DMS 273 (cell line): ENCODE results near the gene TMBIM1.

Experiments
- DNase-seq: peaks from one replicate; lab custom pipeline; 2025; ENCODE audit not compliant: unreplicated experiment; lab: John Stamatoyannopoulos, UW

TMBIM1 gene

DNA sequence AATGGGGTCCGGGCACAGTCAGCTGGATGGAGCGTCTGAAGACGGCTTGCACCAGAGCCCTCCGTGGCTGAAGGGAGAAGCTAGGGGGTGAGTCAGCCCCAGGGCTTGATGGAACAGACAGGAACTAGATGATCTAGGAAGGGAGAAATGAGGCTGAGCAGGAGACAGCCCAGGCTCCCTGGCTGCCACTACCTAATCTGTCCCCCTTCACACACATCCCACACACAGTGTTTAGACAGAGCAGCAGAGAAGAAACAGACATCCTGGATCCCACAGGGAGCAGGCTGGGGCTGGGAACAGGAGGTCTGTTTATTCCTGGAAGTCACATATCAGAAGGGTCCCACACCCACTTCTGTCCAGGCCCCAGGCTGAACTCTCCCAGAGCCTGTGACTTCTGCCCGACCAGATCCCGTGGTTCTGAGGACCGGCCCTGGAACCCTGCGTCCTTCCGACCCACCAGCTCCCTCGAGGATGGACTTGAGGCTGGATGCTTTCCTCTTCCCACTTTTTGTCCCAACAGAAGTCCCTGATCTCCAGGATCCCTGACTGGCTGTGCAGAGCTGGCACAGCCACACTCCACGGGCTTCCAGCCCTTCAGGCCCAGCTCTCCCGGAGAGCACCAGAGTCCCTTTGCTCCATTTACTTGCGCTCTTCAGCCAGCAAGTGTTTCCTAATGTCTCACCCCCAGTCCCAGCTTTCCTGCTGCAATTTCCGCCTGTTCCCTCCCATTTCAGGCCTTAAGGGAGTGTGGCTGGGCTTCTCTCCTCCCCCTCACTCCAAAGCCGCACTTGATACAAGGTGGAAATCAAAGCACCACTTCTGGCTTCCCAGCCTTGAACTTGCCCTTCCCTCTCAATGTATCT, 33.0 kb downstream of the TMBIM1 start:
- no peak for DNase-seq

DNA sequence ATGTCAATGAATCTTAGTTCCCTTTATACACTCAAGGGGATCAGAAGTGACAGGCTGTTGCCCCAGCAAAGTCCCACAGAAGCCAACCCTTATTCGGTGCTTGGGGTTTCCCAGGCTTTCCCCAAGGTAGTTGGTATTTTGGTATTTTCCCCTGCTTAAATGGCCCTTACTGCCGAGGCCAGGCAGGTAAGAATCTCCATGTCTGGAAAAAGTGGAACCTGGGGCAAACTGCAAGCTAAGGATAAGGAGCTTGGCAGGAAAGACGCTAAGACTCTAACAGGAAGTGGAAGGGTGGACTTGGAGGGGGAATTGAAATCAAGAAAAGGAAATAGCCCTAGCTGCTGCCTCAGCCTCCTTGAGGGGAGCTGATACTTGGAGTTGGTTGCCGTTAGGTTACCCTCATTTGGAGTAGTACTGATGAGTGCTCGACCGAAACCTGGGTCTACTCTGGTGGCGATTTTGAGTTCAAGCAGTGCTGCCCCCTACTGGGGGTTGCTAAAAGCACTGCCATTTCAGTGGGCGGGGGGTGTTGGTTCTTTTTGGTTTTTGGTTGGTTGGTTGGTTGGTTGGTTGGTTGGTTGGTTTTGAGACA, 34.8 kb downstream of the TMBIM1 start:
- DNase-seq = peak; percentile 60

- no peak for DNase-seq
Observed at GRCh38 chr2:218256612-218257350, 35.5 kb downstream of the TMBIM1 start.

DNA sequence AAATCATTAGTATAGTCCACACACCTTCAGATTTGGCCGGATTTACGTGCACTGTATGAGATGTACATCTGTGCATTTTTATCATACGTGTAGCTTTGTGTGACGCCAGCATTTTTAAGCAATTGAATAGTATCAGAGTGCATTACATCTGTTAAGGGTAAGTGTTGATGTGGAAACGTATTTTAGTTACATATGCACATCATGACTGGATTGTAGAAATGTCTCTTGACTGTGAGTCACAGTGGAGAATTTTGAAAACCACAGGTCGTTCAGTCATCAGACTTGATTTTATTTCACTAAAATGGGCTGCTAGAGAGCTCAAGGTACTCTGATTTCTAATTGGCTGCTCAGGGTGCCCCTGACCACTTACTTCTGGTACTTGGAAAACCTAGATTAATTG, 36.9 kb downstream of the TMBIM1 start:
- no peak for DNase-seq

- no peak for DNase-seq
Observed at GRCh38 chr2:218253232-218253625, 39.1 kb downstream of the TMBIM1 start.

GRCh38 chr2:218252509-218253231, 39.6 kb downstream of the TMBIM1 start:
- DNase-seq = no peak

DNA sequence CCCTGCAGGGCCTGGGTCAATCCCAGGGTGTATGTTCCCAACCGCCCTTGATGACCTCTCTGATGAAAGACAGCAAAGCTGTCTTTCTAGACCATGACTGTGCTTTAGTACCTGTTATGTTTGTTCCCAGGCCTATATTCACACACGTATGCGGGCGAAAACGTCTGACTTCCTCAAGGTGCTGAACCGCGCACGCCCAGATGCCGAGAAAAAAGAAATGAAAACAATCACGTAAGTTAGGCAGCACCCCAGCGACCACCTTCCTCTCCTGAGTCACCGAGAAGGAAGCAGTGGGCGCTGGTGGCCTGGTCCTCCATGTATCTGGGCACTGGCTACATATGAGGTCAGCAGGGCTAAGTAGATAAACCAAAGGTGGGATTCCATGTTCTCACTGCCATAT, 42.6 kb downstream of the TMBIM1 start:
- no peak for DNase-seq

DNA sequence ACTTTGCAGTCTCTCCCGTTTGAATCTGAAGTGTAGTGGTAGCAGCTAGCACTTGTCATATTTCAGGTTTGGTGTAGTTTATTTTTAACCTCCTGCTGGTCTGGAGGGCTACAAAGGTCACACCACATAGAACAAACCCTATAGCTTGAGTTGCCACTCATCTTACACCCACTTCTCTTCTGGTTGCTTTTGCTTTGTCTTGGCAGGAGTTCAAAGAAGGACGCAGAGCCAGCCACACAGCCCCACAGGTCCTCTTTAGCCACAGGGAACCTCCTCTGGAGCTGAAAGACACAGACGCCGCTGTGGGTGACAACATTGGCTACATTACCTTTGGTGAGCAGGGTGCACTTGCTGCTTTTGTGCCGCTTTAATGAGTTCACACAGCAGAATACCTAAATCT, 47.1 kb downstream of the TMBIM1 start:
- DNase-seq = no peak

DNA sequence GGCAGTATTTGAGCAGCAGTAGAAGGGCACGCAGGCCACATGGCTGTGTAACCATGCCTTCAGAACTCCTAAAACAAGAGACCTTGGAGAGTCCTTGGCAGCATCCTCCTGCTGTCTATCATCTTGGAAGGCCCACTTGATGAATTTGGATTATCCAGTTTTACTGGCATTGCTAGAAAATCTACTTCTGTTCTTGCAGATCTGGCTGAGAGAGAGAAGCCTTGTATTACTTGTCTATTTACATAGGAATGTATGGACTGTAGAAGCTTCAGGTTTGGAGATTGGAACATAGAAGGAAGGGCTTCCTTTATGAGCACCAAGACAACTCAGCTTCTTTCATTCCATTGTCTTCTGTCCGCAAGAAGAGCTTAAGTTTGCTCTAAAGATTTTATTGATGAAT, 47.6 kb downstream of the TMBIM1 start:
- DNase-seq = no peak

DNA sequence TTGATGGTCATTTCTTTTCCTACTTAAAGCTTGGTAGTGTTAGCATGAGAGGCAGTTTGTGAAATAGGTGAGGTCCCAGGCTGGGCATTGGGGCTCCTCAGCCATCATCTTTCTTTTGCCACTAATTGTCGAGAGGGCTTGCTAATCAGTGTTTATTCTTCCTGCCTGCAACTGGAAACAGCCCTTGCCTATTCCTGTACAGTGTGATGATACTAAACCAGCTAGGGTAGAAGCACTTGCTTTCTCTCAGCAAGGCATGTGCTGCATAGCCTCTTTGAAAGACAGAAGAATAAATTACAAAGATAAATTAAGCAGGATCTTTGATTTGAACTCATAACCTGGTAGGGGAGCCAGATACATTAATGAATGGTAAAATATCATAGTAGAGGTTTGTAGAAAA, 48.1 kb downstream of the TMBIM1 start:
- no peak for DNase-seq

DNA sequence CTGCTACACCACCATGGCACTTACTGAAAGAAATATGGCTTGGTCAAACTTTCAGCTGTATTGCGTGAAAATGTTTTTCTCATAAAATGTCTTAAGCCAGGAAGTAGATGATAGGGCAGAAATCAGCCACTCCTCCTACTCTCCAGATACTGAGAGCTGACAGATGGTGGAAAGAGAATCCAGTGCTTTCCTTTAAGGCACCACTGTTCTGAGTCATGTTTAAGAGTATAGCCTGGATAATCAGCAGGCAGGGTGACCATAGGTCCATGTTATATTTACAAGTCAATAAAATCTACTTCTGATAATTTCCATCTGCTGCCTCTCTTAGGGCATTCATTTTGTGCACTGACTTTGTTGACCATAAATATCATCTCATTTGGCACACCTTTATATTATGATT, 53.4 kb downstream of the TMBIM1 start:
- peak; percentile 45 for DNase-seq

GRCh38 chr2:218236829-218237228, 55.5 kb downstream of the TMBIM1 start:
- no peak for DNase-seq

DNA sequence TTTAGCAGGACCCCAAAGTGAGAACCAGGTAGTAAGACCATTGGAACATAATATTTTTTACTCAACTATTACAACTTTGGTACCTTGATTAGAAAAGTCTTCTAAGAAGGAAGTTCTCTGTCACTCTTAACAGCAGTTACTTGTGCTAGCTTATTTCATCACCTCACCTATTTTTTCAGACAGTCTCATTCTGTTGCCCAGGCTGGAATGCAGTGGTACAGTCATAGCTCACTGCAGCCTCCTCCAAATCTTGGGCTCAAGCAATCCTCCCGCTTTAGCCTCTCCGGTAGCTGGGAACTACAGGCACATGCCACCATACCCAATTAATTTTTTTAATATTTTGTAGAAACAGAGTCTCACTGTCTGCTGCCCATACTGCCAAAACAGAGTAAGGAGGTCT, 57.3 kb downstream of the TMBIM1 start:
- DNase-seq = no peak

- no peak for DNase-seq
Observed at GRCh38 chr2:218234521-218234920, 57.8 kb downstream of the TMBIM1 start.

DNA sequence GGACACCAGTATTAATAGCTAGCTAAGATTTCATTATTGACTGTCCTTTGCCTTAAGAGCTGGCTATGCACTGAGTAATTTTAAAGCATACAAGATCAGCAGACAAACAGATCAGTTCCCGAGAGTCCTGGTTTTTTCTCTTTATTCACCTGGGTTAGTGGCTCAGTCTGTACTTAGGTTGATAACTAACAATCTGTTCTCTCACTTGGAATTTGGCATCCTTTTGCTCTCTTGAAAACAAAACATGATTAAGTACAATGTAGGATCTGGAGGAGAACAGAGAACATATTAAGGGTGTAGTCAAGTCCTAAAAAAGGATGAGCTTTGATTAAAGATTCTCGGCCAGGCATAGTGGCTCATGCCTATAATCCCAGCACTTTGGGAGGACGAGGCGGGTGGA, 58.8 kb downstream of the TMBIM1 start:
- no peak for DNase-seq

DNA sequence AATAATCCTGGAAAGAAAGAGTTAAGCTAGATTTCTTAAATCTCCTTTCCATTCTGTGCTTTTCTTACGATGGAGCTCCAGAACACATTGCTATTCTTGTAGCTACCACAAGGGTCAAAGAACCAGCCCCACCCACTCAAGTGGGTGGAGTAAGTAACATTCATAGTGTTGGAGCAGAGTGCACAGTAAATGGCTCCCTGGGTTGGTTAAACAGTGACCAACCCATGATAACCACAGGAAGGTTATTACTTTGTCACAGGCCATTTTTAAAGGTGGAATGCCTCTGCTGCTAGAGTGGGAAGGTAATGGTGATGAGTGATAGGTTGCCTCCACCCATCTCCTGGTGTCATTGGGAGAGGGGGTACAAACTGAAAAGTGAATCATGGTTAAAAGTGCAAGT, 61.4 kb downstream of the TMBIM1 start:
- peak; percentile 40 for DNase-seq

DNA sequence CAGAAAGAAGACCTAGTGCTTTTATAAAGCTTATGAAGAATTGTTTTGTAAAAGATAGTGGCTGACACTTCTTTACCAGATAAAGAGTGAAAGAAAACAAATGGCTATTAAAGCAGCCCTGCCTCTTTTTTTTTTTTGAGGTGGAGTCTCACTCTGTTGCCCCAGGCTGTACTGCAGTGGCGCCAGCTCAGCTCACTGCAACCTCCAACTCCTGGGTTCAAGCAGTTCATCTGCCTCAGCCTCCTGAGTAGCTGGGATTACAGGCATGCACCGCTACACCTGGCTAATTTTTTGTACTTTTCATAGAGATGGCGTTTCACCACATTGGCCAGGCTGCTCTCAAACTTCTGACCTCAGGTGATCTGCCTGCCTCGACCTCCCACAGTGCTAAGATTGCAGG, 62.5 kb downstream of the TMBIM1 start:
- no peak for DNase-seq

- DNase-seq = no peak
Observed at GRCh38 chr2:218229239-218229638, 63.1 kb downstream of the TMBIM1 start.

- DNase-seq = peak; percentile 8
Observed at GRCh38 chr2:218228366-218229090, 63.8 kb downstream of the TMBIM1 start.

DNA sequence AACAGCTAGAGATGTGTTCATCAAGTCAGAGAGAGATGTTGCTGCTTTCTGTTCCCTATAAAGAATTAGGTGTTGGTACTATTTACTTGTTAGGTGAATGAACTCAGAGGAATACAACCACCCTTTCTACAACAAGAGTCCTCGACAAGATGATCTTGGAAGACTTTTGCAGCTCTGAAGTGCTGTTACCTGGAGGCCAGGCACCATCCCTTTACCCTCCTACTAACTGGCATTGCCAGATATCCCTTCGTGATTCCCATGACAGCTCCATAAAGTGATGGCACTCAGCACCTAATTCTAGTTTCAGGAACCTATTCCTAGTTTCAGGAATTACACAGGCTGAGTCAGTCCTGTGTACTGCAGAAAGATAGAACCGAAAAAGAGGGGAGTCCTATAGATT, 65.4 kb downstream of the TMBIM1 start:
- no peak for DNase-seq
